ENCODE measurements around the gene SMYD3.

GRCh38 chr1:245835386-245835785 lies 671.7 kb downstream of the SMYD3 start:
- TF ChIP-seq CTCF (IDR thresholded peaks at IDR 0.05) (no peak), POLR2AphosphoS5 (IDR thresholded peaks at IDR 0.05) (no peak)

All from gastroesophageal sphincter (tissue), 3 donors.